K562 (cell line): ENCODE data around the gene VDAC2. TPM values are rescaled to one million over a fixed set of nuclear protein-coding genes. Genes with fewer than 3 reads are reported as not detected.
A peak's percentile ranks its signal among the peaks of the same experiment; 100 is the strongest.

Experiments
- ATAC-seq: fragments of 200-7000 bp; cut with Tn5 transposase; 3 replicates; pipeline ENCODE4 v1.9.1; 2020; ENCODE audit warnings: moderate library complexity
- BruUV-seq: library from RNA; stranded (reverse); fragments of 400-500 nt; replicated peaks from 2 replicates; lab custom pipeline; 2021; lab: Mats Ljungman, UMichigan
- CTCF ChIA-PET: fragments of 300-600 bp; formaldehyde crosslinking; extraction: SDS; loops from one replicate; lab custom pipeline; 2021; ENCODE audit warnings: low intra/inter-chr PET ratio; lab: Yijun Ruan, JAX
- POLR2A ChIA-PET: fragments of 300-600, 350-650 bp; sonication (Branson Sonifier 250); formaldehyde crosslinking; extraction: SDS; loops from one replicate; lab custom pipeline; 2021; ENCODE audit warnings: antibody characterized with exemption, inconsistent platforms; lab: Yijun Ruan, JAX
- DNase-seq, 4 experiments: peaks; one replicate each; pipeline versions ENCODE4 v3.0.0 to v3.0.0-alpha.2; 2011 to 2018; ENCODE audit warnings: low spot score in 3 of 4, mixed read lengths in 3 of 4; ENCODE audit errors: extremely low read depth in 1 of 4
- FAIRE-seq: peaks from 2 replicates; lab custom pipeline; 2011; peaks lifted over from hg19 to GRCh38; lab: Jason Lieb, UNC
- H2AFZ ChIP-seq: 2 replicates; pipeline ENCODE4 v1.6.0; 2011; ENCODE audit warnings: low read depth, low read length, control low read depth, inconsistent platforms
- H3K27ac ChIP-seq: fragments of 200-600 bp; 3 replicates; pipeline ENCODE4 v1.8.0; 2011; ENCODE audit warnings: low read depth, mild to moderate bottlenecking, control low read depth, inconsistent platforms, low read length, moderate library complexity, mixed read lengths; ENCODE audit errors: extremely low read depth
- H3K27me3 ChIP-seq, 2 experiments: fragments of 300-600 bp in 1 of 2; 2 replicates in 1 of 2; 3 replicates in 1 of 2; pipeline versions ENCODE4 v1.6.0 to v1.8.0; 2011; ENCODE audit warnings: inconsistent platforms in 2 of 2, low read length in 2 of 2, mild to moderate bottlenecking in 1 of 2, mixed read lengths in 1 of 2, moderate library complexity in 1 of 2; ENCODE audit not compliant: control insufficient read depth in 2 of 2, insufficient read depth in 2 of 2
- H3K36me3 ChIP-seq: fragments of 300-600 bp; 3 replicates; pipeline ENCODE4 v1.8.0; 2011; ENCODE audit warnings: mild to moderate bottlenecking, low read length, inconsistent platforms; ENCODE audit not compliant: control insufficient read depth, insufficient read depth
- H3K4me1 ChIP-seq, 2 experiments: fragments of 200-600 bp in 1 of 2; replicated peaks in 1 of 2; 2 replicates in 1 of 2; 3 replicates in 1 of 2; pipeline versions ENCODE4 v1.5.1 to v1.8.0; 2011; ENCODE audit warnings: inconsistent platforms in 2 of 2, low read length in 2 of 2, mild to moderate bottlenecking in 1 of 2, mixed read lengths in 1 of 2, moderate library complexity in 1 of 2; ENCODE audit not compliant: control insufficient read depth in 2 of 2, insufficient read depth in 2 of 2
- H3K4me2 ChIP-seq: 2 replicates; pipeline ENCODE4 v1.6.1; 2011; ENCODE audit warnings: low read length, control low read depth, inconsistent platforms, mixed read lengths; ENCODE audit not compliant: insufficient read depth
- H3K4me3 ChIP-seq: fragments of 200-600 bp; sonication (generic), shearing (Covaris generic); 2 replicates; pipeline ENCODE4 v1.5.1; 2016; ENCODE audit warnings: control low read depth, inconsistent platforms
- H3K79me2 ChIP-seq: fragments of 200-600 bp; 3 replicates; pipeline ENCODE4 v1.8.0; 2011; ENCODE audit warnings: low read length, inconsistent platforms; ENCODE audit not compliant: control insufficient read depth, insufficient read depth
- H3K9ac ChIP-seq, 2 experiments: 2 replicates each; pipeline versions ENCODE4 v1.6.0 to v1.6.1; 2011; ENCODE audit warnings: low read depth in 2 of 2, low read length in 2 of 2, control low read depth in 1 of 2, inconsistent platforms in 1 of 2, mild to moderate bottlenecking in 1 of 2, mixed read lengths in 1 of 2; ENCODE audit not compliant: insufficient read depth in 1 of 2
- H3K9me1 ChIP-seq: one replicate; pipeline ENCODE4 v1.6.0; 2011; ENCODE audit warnings: inconsistent platforms, mild to moderate bottlenecking, low read length, moderate library complexity; ENCODE audit not compliant: control insufficient read depth, insufficient read depth
- H3K9me3 ChIP-seq: replicated peaks from 2 replicates; pipeline ENCODE4 v1.5.1; 2011; ENCODE audit warnings: low read depth, low read length, inconsistent platforms; ENCODE audit not compliant: control insufficient read depth, insufficient read depth
- H4K20me1 ChIP-seq: replicated peaks from 2 replicates; pipeline ENCODE4 v1.6.1; 2011; ENCODE audit warnings: low read length, inconsistent platforms, mixed read lengths; ENCODE audit not compliant: control insufficient read depth, insufficient read depth
- CBX2 ChIP-seq: fragments of 200-600 bp; sonication (generic); IDR thresholded peaks from one replicate; pipeline ENCODE4 v1.6.1; 2012; ENCODE audit warnings: mild to moderate bottlenecking, low read length, inconsistent platforms; ENCODE audit not compliant: insufficient read depth, poor library complexity, severe bottlenecking
- CBX8 ChIP-seq: fragments of 200-600 bp; sonication (generic); IDR thresholded peaks from 2 replicates; pipeline ENCODE4 v1.6.1; 2012; ENCODE audit warnings: borderline replicate concordance, mixed run types, low read depth, mild to moderate bottlenecking, moderate library complexity, mixed read lengths, low read length, control low read depth, inconsistent platforms; ENCODE audit not compliant: poor library complexity, severe bottlenecking; ENCODE audit errors: extremely low read depth
- CREB1 ChIP-seq, 2 experiments: sonication (generic) in 1 of 2; formaldehyde crosslinking in 1 of 2; IDR thresholded peaks; 2 replicates each; pipeline versions ENCODE4 v1.6.1 to v1.8.0; 2012 to 2022; ENCODE audit warnings: inconsistent platforms in 1 of 2, mild to moderate bottlenecking in 1 of 2, missing genetic modification reagents in 1 of 2, moderate library complexity in 1 of 2
- CREBBP ChIP-seq: IDR thresholded peaks from one replicate; pipeline ENCODE4 v1.6.1; 2012; ENCODE audit warnings: low read depth, mild to moderate bottlenecking, control low read depth, inconsistent platforms, low read length
- FOS ChIP-seq: IDR thresholded peaks from 3 replicates; pipeline ENCODE4 v1.6.1; 2011; ENCODE audit not compliant: insufficient read length; ENCODE audit errors: extremely low read depth
- HMGN3 ChIP-seq: IDR thresholded peaks from 2 replicates; pipeline ENCODE4 v1.6.1; 2011; ENCODE audit warnings: borderline replicate concordance, low read depth, mild to moderate bottlenecking, mixed read lengths, low read length; ENCODE audit not compliant: insufficient read length; ENCODE audit errors: extremely low read depth
- HNRNPUL1 ChIP-seq: fragments of 200-400 bp; formaldehyde crosslinking; IDR thresholded peaks from 2 replicates; pipeline ENCODE4 v1.6.1; 2017; ENCODE audit warnings: low read length
- IFI16 ChIP-seq: fragments of 250-450 bp; sonication (Bioruptor Pico); IDR thresholded peaks from 2 replicates; pipeline ENCODE4 v2.1.2; 2022; ENCODE audit warnings: mild to moderate bottlenecking, inconsistent platforms
- NCOA4 ChIP-seq: fragments of 450-650 bp; IDR thresholded peaks from 2 replicates; pipeline ENCODE4 v1.6.1; 2018; ENCODE audit warnings: mild to moderate bottlenecking; ENCODE audit not compliant: partially characterized antibody
- OTX1 ChIP-seq: fragments of 450-650 bp; formaldehyde crosslinking; IDR thresholded peaks from 2 replicates; pipeline ENCODE4 v1.4.0; 2022; ENCODE audit warnings: mild to moderate bottlenecking
- RB1 ChIP-seq: fragments of 450-650 bp; IDR thresholded peaks from 2 replicates; pipeline ENCODE4 v1.6.1; 2017; ENCODE audit warnings: low read depth, mild to moderate bottlenecking
- RFX1 ChIP-seq: fragments of 450-650 bp; IDR thresholded peaks from 2 replicates; pipeline ENCODE4 v1.6.1; 2016; ENCODE audit warnings: mild to moderate bottlenecking, moderate library complexity
- RFX5 ChIP-seq: IDR thresholded peaks from 2 replicates; pipeline ENCODE4 v1.6.1; 2011; ENCODE audit warnings: low read depth, mild to moderate bottlenecking, improper control_type of control experiment, low read length
- ZNF134 ChIP-seq: fragments of 250-450 bp; sonication (Bioruptor Pico); conservative IDR thresholded peaks from 2 replicates; pipeline ENCODE4 v1.4.0; 2020
- ZNF282 ChIP-seq: sonication (generic); formaldehyde crosslinking; IDR thresholded peaks from 2 replicates; pipeline ENCODE4 v1.8.1; 2023; ENCODE audit warnings: missing genetic modification reagents
- ZNF408 ChIP-seq: fragments of 250-450 bp; sonication (Bioruptor Pico); IDR thresholded peaks from 2 replicates; pipeline ENCODE4 v1.4.0; 2020; ENCODE audit warnings: low read depth, mild to moderate bottlenecking, moderate library complexity
- WGBS: fragments of 100-300 bp; shearing (Covaris generic); methylation state at CpG from one replicate; pipeline ENCODE4 v1.1.6; 2016; ENCODE audit warnings: low coverage, mixed read lengths; ENCODE audit not compliant: insufficient coverage; ENCODE audit errors: missing lambda C conversion rate; 5-methylcytosine and 5-hydroxymethylcytosine counted together
- in situ Hi-C: fragments of 300-500 bp; cut with MboI; formaldehyde crosslinking; loops from 4 replicates; pipeline ENCODE4 v1.15.0; 2018; ENCODE audit warnings: inconsistent platforms, mixed read lengths
- intact Hi-C: fragments of 100-400 bp; cut with micrococcal nuclease; formaldehyde crosslinking; loops from 2 replicates; pipeline ENCODE4 v1.14.2; 2022
- polyA plus RNA-seq, 8 experiments: library from polyadenylated mRNA; depleted of rRNA in 4 of 8; stranded (reverse) in 5 of 8; unstranded in 3 of 8; fragments of >200 nt; fragmentation: Nextera tagmentation in 2 of 8; fragmentation: Illumina TruSeq in 1 of 8; extraction: Ambion mirVana in 2 of 8; extraction: Trizol in 1 of 8; gene quantifications; 2 replicates each; pipeline versions ENCODE4 v1.2.1 to v1.2.3, GENCODE V29; 2011 to 2014; ENCODE audit warnings: inconsistent platforms in 1 of 8, missing spikeins in 1 of 8
- total RNA-seq, 7 experiments: library from RNA; depleted of rRNA in 6 of 7; stranded (reverse); fragments of >200 nt in 6 of 7; fragmentation: Illumina TruSeq in 2 of 7; extraction: Trizol in 2 of 7; gene quantifications; 2 replicates each; pipeline versions ENCODE4 v1.2.1 to v1.2.3, GENCODE V29; 2011 to 2021; ENCODE audit warnings: low replicate concordance in 1 of 7
- TF ChIP-seq, protein P1 (sequence below), 2 experiments: fragments of 150-350 bp in 1 of 2; IDR thresholded peaks; 2 replicates each; pipeline ENCODE4 v1.6.1; 2012 to 2016; ENCODE audit warnings: low read depth in 2 of 2, low read length in 2 of 2, mild to moderate bottlenecking in 1 of 2, moderate library complexity in 1 of 2

The VDAC2 gene
- total and polyA plus RNA-seq, 9 of the 15 experiments (the other 6 are each of a cell fraction or from before 2014, with no cell fraction given) = 139 to 450 (median 250) TPM

DNA sequence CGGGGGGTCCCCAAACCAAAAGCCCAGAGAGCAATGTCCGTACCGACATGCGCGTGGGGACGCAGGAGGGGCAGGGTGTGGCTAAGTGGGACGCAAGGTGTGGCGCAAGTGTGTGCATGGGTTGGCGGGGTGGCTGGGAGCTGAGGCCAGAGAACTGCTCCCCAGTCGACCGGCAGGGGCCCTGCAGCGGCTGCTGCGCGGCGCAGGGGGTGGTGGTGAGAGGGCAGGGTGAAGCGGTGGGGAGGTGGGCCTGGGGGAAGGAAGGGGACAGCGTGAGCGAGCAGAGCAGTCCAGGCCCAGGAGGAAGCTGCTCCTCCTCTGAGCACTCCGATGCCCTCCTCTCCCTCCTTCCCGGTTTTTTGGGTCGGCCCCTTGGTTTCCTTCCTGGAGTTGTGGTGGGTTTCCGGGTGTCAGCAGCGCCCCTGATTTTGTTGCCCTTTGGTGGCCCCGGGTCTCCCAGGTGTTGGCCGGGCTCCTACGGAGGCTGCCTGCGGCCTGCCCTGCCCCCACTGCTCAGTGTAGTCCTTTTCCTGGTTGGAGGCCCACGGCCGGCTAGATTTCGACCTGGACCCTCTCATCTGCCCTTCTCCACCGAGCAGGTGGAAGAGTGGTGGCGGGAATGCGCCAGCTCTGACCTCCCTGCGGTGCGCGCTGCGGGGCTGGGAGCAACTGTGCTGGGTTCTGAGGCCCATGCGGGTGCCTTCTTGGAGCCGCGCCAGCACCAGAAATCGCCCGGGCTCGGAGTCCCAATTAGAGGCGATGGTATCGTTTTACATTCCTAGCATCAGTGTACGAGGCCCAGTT is 65.7 kb downstream of the VDAC2 start (continued):
- TF ChIP-seq, protein P1, sequence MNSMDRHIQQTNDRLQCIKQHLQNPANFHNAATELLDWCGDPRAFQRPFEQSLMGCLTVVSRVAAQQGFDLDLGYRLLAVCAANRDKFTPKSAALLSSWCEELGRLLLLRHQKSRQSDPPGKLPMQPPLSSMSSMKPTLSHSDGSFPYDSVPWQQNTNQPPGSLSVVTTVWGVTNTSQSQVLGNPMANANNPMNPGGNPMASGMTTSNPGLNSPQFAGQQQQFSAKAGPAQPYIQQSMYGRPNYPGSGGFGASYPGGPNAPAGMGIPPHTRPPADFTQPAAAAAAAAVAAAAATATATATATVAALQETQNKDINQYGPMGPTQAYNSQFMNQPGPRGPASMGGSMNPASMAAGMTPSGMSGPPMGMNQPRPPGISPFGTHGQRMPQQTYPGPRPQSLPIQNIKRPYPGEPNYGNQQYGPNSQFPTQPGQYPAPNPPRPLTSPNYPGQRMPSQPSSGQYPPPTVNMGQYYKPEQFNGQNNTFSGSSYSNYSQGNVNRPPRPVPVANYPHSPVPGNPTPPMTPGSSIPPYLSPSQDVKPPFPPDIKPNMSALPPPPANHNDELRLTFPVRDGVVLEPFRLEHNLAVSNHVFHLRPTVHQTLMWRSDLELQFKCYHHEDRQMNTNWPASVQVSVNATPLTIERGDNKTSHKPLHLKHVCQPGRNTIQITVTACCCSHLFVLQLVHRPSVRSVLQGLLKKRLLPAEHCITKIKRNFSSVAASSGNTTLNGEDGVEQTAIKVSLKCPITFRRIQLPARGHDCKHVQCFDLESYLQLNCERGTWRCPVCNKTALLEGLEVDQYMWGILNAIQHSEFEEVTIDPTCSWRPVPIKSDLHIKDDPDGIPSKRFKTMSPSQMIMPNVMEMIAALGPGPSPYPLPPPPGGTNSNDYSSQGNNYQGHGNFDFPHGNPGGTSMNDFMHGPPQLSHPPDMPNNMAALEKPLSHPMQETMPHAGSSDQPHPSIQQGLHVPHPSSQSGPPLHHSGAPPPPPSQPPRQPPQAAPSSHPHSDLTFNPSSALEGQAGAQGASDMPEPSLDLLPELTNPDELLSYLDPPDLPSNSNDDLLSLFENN (IDR thresholded peaks at IDR 0.05; ENCODE audit: low read depth in 2 of 2, low read length in 2 of 2) = no peak
- TF ChIP-seq FOS = no peak
- TF ChIP-seq HNRNPUL1 = no peak
- no peak for TF ChIP-seq HMGN3
- TF ChIP-seq RB1 = 0 out of 2 replicates have a peak, but pooled peaks have one; percentile 10
- no peak for TF ChIP-seq CREBBP

DNA sequence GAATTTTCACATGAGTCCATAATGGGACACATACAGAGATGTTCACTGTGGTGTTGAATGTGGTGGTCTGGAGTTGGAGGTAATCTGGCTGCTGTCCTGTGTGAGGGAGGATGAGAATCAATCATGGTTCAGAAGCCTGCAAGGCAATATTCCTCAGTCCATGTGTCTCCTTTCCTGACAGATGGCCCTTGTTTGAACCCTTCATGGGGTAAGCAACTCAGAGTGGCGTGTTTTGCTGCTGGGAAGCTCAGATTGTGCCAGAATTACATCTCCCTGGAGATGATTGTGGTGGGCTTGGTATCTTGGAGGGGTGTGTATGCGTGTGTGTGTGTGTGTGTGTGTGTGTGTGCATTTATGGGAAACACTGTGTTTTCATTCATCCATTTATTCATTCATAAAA is 69.6 kb downstream of the VDAC2 start:
- H3K27ac ChIP-seq = no peak overlapping the region
- no peaks in the 10 kb centered on the region for H4K20me1 ChIP-seq
- in situ Hi-C loops (no loop called here), intact Hi-C loops (no loop called here)
- peaks cover 2% of the 10 kb centered on the region; the same call in 1 of the 2 replicates for H3K9me3 ChIP-seq
- no peak overlapping the region for H3K4me2 ChIP-seq
- H3K9me1 ChIP-seq = no peaks in the 10 kb centered on the region
- ChIA-PET CTCF (no interaction called here), POLR2A (no interaction called here)
- H3K9ac ChIP-seq = no peak overlapping the region
- FAIRE-seq = no peak
- no TSS peak for BruUV-seq
- peaks cover 23 to 33% of the 10 kb centered on the region in 2 experiments for H3K27me3 ChIP-seq
- H3K36me3 ChIP-seq = no peaks in the 10 kb centered on the region
- 0% methylated on average over 2 of the region's 2 CpGs for WGBS
- H3K4me1 ChIP-seq = peaks cover 0 to 11% of the 10 kb centered on the region in 2 experiments; a peak in 2 of 5 replicates
- DNase-seq = no peak
- TF ChIP-seq ZNF134 (CRISPR knock-in tag) = no peak
- no peak for TF ChIP-seq CBX8
- TF ChIP-seq CREB1 (IDR thresholded peaks at IDR 0.05) = no peak
- TF ChIP-seq CREB1 (CRISPR knock-in tag; IDR thresholded peaks at IDR 0.05) = no peak
- no peak for TF ChIP-seq ZNF282 (CRISPR knock-in tag)
- TF ChIP-seq OTX1 (CRISPR knock-in tag) = no peak
- no peak for TF ChIP-seq ZNF408 (CRISPR knock-in tag)
- TF ChIP-seq NCOA4 = no peak
- TF ChIP-seq RFX1 = no peak
- no peak for TF ChIP-seq RFX5
- TF ChIP-seq IFI16 = no peak
- no peak for TF ChIP-seq CBX2
- no peak overlapping the region for H2AFZ ChIP-seq
- ATAC-seq = no peak
- H3K4me3 ChIP-seq = no peak overlapping the region
- H3K79me2 ChIP-seq = no peaks in the 10 kb centered on the region
